Measurements from ENCODE around the gene SCARB2. TPM values are rescaled to one million over a fixed set of nuclear protein-coding genes. Genes with fewer than 3 reads are reported as not detected.
A peak's percentile ranks its signal among the peaks of the same experiment; 100 is the strongest.

SCARB2 gene
- total RNA-seq, 1 experiment from 2014 or later = 226 TPM

GRCh38 chr4:76182463-76182862 lies 31.2 kb downstream of the SCARB2 start:
- DNase-seq (ENCODE audit: low read depth, low spot score) = no peak
- in situ Hi-C loops (cut with HindIII; ENCODE audit: low pct_unique_long_range_greater_than_20kb, low sequenced_read_pairs) = no loop called here

GRCh38 chr4:76179398-76180318 lies 34.0 kb downstream of the SCARB2 start:
- in situ Hi-C loops (cut with HindIII; ENCODE audit: low pct_unique_long_range_greater_than_20kb, low sequenced_read_pairs) = no loop called here
- peak; percentile 82 for DNase-seq (ENCODE audit: low read depth, low spot score)

GRCh38 chr4:76178296-76178695 lies 35.3 kb downstream of the SCARB2 start:
- no peak for DNase-seq (ENCODE audit: low read depth, low spot score)
- in situ Hi-C loops (cut with HindIII; ENCODE audit: low pct_unique_long_range_greater_than_20kb, low sequenced_read_pairs) = no loop called here

- in situ Hi-C loops (cut with HindIII; ENCODE audit: low pct_unique_long_range_greater_than_20kb, low sequenced_read_pairs) = no loop called here
Observed at GRCh38 chr4:76177709-76178108, 35.9 kb downstream of the SCARB2 start.

GRCh38 chr4:76175336-76175735 lies 38.3 kb downstream of the SCARB2 start:
- in situ Hi-C loops (cut with HindIII; ENCODE audit: low pct_unique_long_range_greater_than_20kb, low sequenced_read_pairs) = no loop called here

More at GRCh38 chr4:76177709-76178108, 35.9 kb downstream of the SCARB2 start:
- DNase-seq (ENCODE audit: low read depth, low spot score) = no peak

GRCh38 chr4:76174216-76174615 lies 39.4 kb downstream of the SCARB2 start:
- in situ Hi-C loops (cut with HindIII; ENCODE audit: low pct_unique_long_range_greater_than_20kb, low sequenced_read_pairs) = no loop called here

More at GRCh38 chr4:76175336-76175735, 38.3 kb downstream of the SCARB2 start:
- DNase-seq (ENCODE audit: low read depth, low spot score) = no peak

GRCh38 chr4:76168688-76169087 lies 44.9 kb downstream of the SCARB2 start:
- in situ Hi-C loops (cut with HindIII; ENCODE audit: low pct_unique_long_range_greater_than_20kb, low sequenced_read_pairs) = no loop called here
- no peak for DNase-seq (ENCODE audit: low read depth, low spot score)

More at GRCh38 chr4:76174216-76174615, 39.4 kb downstream of the SCARB2 start:
- no peak for DNase-seq (ENCODE audit: low read depth, low spot score)

- DNase-seq (ENCODE audit: low read depth, low spot score) = no peak
- in situ Hi-C loops (cut with HindIII; ENCODE audit: low pct_unique_long_range_greater_than_20kb, low sequenced_read_pairs) = no loop called here
Observed at GRCh38 chr4:76166480-76166879, 47.1 kb downstream of the SCARB2 start.

GRCh38 chr4:76160355-76160754 lies 53.3 kb downstream of the SCARB2 start:
- no peak for DNase-seq (ENCODE audit: low read depth, low spot score)
- in situ Hi-C loops (cut with HindIII; ENCODE audit: low pct_unique_long_range_greater_than_20kb, low sequenced_read_pairs) = no loop called here

GRCh38 chr4:76156635-76157034 lies 57.0 kb downstream of the SCARB2 start:
- in situ Hi-C loops (cut with HindIII; ENCODE audit: low pct_unique_long_range_greater_than_20kb, low sequenced_read_pairs) = no loop called here
- no peak for DNase-seq (ENCODE audit: low read depth, low spot score)

- no peak for DNase-seq (ENCODE audit: low read depth, low spot score)
- in situ Hi-C loops (cut with HindIII; ENCODE audit: low pct_unique_long_range_greater_than_20kb, low sequenced_read_pairs) = no loop called here
Observed at GRCh38 chr4:76155979-76156378, 57.6 kb downstream of the SCARB2 start.

- DNase-seq (ENCODE audit: low read depth, low spot score) = peak; percentile 46
- in situ Hi-C loops (cut with HindIII; ENCODE audit: low pct_unique_long_range_greater_than_20kb, low sequenced_read_pairs) = no loop called here
Observed at GRCh38 chr4:76153356-76153755, 60.3 kb downstream of the SCARB2 start.

- peak; percentile 92 for DNase-seq (ENCODE audit: low read depth, low spot score)
- in situ Hi-C loops (cut with HindIII; ENCODE audit: low pct_unique_long_range_greater_than_20kb, low sequenced_read_pairs) = no loop called here
Observed at GRCh38 chr4:76148142-76148865, 65.3 kb downstream of the SCARB2 start, which contains the start of gene NUP54. NUP54 (minus strand) TSS chr4:76148397; CDS start chr4:76148374, 23 bp downstream.

- peak; percentile 79 for DNase-seq (ENCODE audit: low read depth, low spot score)
- in situ Hi-C loops (cut with HindIII; ENCODE audit: low pct_unique_long_range_greater_than_20kb, low sequenced_read_pairs) = no loop called here
Observed at GRCh38 chr4:76147454-76148141, 66.0 kb downstream of the SCARB2 start.

- in situ Hi-C loops (cut with HindIII; ENCODE audit: low pct_unique_long_range_greater_than_20kb, low sequenced_read_pairs) = no loop called here
- DNase-seq (ENCODE audit: low read depth, low spot score) = no peak
Observed at GRCh38 chr4:76144546-76144945, 69.1 kb downstream of the SCARB2 start.

GRCh38 chr4:76141241-76141640 lies 72.4 kb downstream of the SCARB2 start:
- in situ Hi-C loops (cut with HindIII; ENCODE audit: low pct_unique_long_range_greater_than_20kb, low sequenced_read_pairs) = no loop called here

GRCh38 chr4:76127754-76128153 lies 85.9 kb downstream of the SCARB2 start:
- in situ Hi-C loops (cut with HindIII; ENCODE audit: low pct_unique_long_range_greater_than_20kb, low sequenced_read_pairs) = no loop called here
- no peak for DNase-seq (ENCODE audit: low read depth, low spot score)

More at GRCh38 chr4:76141241-76141640, 72.4 kb downstream of the SCARB2 start:
- no peak for DNase-seq (ENCODE audit: low read depth, low spot score)

GRCh38 chr4:76125816-76126215 lies 87.8 kb downstream of the SCARB2 start:
- in situ Hi-C loops (cut with HindIII; ENCODE audit: low pct_unique_long_range_greater_than_20kb, low sequenced_read_pairs) = no loop called here
- DNase-seq (ENCODE audit: low read depth, low spot score) = no peak

Data from SK-MEL-5 (cell line).